GM12878 (cell line): ENCODE results near the gene DLST. TPM values are rescaled to one million over a fixed set of nuclear protein-coding genes. Genes with fewer than 3 reads are reported as not detected.

Experiments
- ATF3 ChIP-seq: IDR thresholded peaks from 2 replicates; pipeline ENCODE4 v1.6.1; 2011; ENCODE audit warnings: low read depth, mild to moderate bottlenecking, low read length, moderate library complexity, borderline replicate concordance; ENCODE audit errors: extremely low read depth
- BCL11A ChIP-seq: IDR thresholded peaks from 2 replicates; pipeline ENCODE4 v1.6.1; 2011; ENCODE audit warnings: low read depth, low read length
- CBX3 ChIP-seq: fragments of 200-600 bp; sonication (generic); IDR thresholded peaks from 2 replicates; pipeline ENCODE4 v1.6.1; 2016; ENCODE audit warnings: low read depth, borderline replicate concordance
- CHD4 ChIP-seq: fragments of 200-600 bp; sonication (generic); IDR thresholded peaks from 2 replicates; pipeline ENCODE4 v1.6.1; 2016; ENCODE audit warnings: mild to moderate bottlenecking
- DPF2 ChIP-seq: fragments of 450-650 bp; IDR thresholded peaks from 2 replicates; pipeline ENCODE4 v1.6.1; 2017; ENCODE audit warnings: mild to moderate bottlenecking
- E2F8 ChIP-seq: fragments of 450-650 bp; IDR thresholded peaks from 2 replicates; pipeline ENCODE4 v1.6.1; 2018; ENCODE audit warnings: mild to moderate bottlenecking, low read depth, moderate library complexity; ENCODE audit not compliant: partially characterized antibody
- EP300 ChIP-seq, 2 experiments: fragments of 150-350 bp in 1 of 2; IDR thresholded peaks; 2 replicates each; pipeline ENCODE4 v1.6.1; 2011 to 2012; ENCODE audit warnings: low read depth in 2 of 2, low read length in 2 of 2, borderline replicate concordance in 1 of 2, improper control_type of control experiment in 1 of 2, inconsistent platforms in 1 of 2; ENCODE audit not compliant: control insufficient read depth in 1 of 2
- IRF3 ChIP-seq: fragments of 450-650 bp; IDR thresholded peaks from 2 replicates; pipeline ENCODE4 v1.6.1; 2014; ENCODE audit warnings: mild to moderate bottlenecking
- KAT2A ChIP-seq: conservative IDR thresholded peaks from 2 replicates; pipeline ENCODE4 v1.6.1; 2011; ENCODE audit warnings: low read depth, low read length; ENCODE audit not compliant: control insufficient read depth
- MTA3 ChIP-seq: IDR thresholded peaks from 2 replicates; pipeline ENCODE4 v1.6.1; 2012; ENCODE audit warnings: low read length, inconsistent platforms, borderline replicate concordance
- MXI1 ChIP-seq: fragments of 150-350 bp; IDR thresholded peaks from 2 replicates; pipeline ENCODE4 v1.6.1; 2011; ENCODE audit warnings: low read depth, mild to moderate bottlenecking, inconsistent platforms, low read length, improper control_type of control experiment
- MYC ChIP-seq: IDR thresholded peaks from 2 replicates; pipeline ENCODE4 v1.6.1; 2011; ENCODE audit warnings: mild to moderate bottlenecking, low read length, moderate library complexity, inconsistent platforms; ENCODE audit not compliant: insufficient read depth, insufficient replicate concordance, insufficient read length, severe bottlenecking
- NFIC ChIP-seq: IDR thresholded peaks from 2 replicates; pipeline ENCODE4 v1.6.1; 2012; ENCODE audit warnings: low read depth, mild to moderate bottlenecking, inconsistent platforms, low read length, moderate library complexity
- NFYA ChIP-seq: IDR thresholded peaks from 2 replicates; pipeline ENCODE4 v1.6.1; 2011; ENCODE audit warnings: low read depth, mild to moderate bottlenecking, low read length, improper control_type of control experiment, borderline replicate concordance
- SIX5 ChIP-seq: IDR thresholded peaks from 2 replicates; pipeline ENCODE4 v1.6.1; 2011; ENCODE audit warnings: mild to moderate bottlenecking, low read depth, low read length, moderate library complexity; ENCODE audit not compliant: severe bottlenecking
- TAF1 ChIP-seq: IDR thresholded peaks from 2 replicates; pipeline ENCODE4 v1.6.1; 2011; ENCODE audit warnings: mild to moderate bottlenecking, low read depth, low read length, borderline replicate concordance
- TBL1XR1 ChIP-seq: IDR thresholded peaks from 2 replicates; pipeline ENCODE4 v1.6.1; 2012; ENCODE audit warnings: low read depth, low read length, improper control_type of control experiment
- YY1 ChIP-seq: IDR thresholded peaks from 2 replicates; pipeline ENCODE4 v1.6.1; 2011; ENCODE audit warnings: low read depth, mild to moderate bottlenecking, low read length
- ZBTB11 ChIP-seq: fragments of 450-650 bp; formaldehyde crosslinking; IDR thresholded peaks from 2 replicates; pipeline ENCODE4 v1.5.0; 2022; ENCODE audit warnings: mild to moderate bottlenecking, missing genetic modification characterization
- polyA plus RNA-seq, 11 experiments: library from polyadenylated mRNA; depleted of rRNA in 4 of 11; unstranded in 6 of 11; stranded (reverse) in 5 of 11; fragments of >200 nt; fragmentation: Nextera tagmentation in 4 of 11; fragmentation: Illumina TruSeq in 1 of 11; extraction: Ambion mirVana in 4 of 11; extraction: Trizol in 1 of 11; gene quantifications; 1 replicate in 1 of 11; 2 replicates in 10 of 11; pipeline versions ENCODE4 v1.2.1 to v1.2.3, GENCODE V29; 2011 to 2016; ENCODE audit warnings: inconsistent platforms in 2 of 11, missing spikeins in 2 of 11, low read depth in 1 of 11
- total RNA-seq, 4 experiments: library from RNA; depleted of rRNA in 3 of 4; stranded (reverse); fragments of >200 nt in 3 of 4; fragmentation: Illumina TruSeq in 1 of 4; extraction: Trizol in 1 of 4; gene quantifications; 2 replicates each; pipeline versions ENCODE4 v1.2.1 to v1.2.3, GENCODE V29; 2013 to 2021

DLST gene
- total and polyA plus RNA-seq, 10 of the 15 experiments (the other 5 are each of a cell fraction or from before 2014, with no cell fraction given): 2.9 to 141 (median 67.7) TPM

- no peak for TF ChIP-seq YY1
- 0 out of 2 replicates have a peak, but pooled peaks have one; percentile 0 for TF ChIP-seq BCL11A
- TF ChIP-seq ATF3: no peak
- TF ChIP-seq KAT2A: no peak
- no peak for TF ChIP-seq TAF1
- TF ChIP-seq MYC: no peak
- peak; percentile 13; the same call in 1 of the 2 replicates for TF ChIP-seq DPF2
- no peak for TF ChIP-seq SIX5
- TF ChIP-seq IRF3: peak; percentile 29; the same call in 1 of the 2 replicates
- TF ChIP-seq E2F8: no peak
- no peak for TF ChIP-seq CBX3
- TF ChIP-seq CHD4: no peak
- TF ChIP-seq NFIC: no peak
- TF ChIP-seq EP300 (IDR thresholded peaks at IDR 0.05; ENCODE audit: borderline replicate concordance in 1 of 2, control insufficient read depth in 1 of 2, low read depth in 2 of 2, low read length in 2 of 2): no peak
- TF ChIP-seq MXI1: 0 out of 2 replicates have a peak, but pooled peaks have one; percentile 7
- TF ChIP-seq NFYA: no peak
- 0 out of 2 replicates have a peak, but pooled peaks have one; percentile 13 for TF ChIP-seq TBL1XR1
- TF ChIP-seq ZBTB11 (CRISPR knock-in tag): 0 out of 2 replicates have a peak, but pooled peaks have one; percentile 1
- no peak for TF ChIP-seq MTA3
These were observed 596 bp downstream of the DLST start (continued) for GRCh38 chr14:74882103-74882920.
